Smooth muscle cell (in vitro differentiated cells): ENCODE measurements around the gene RABGAP1L. TPM values are rescaled to one million over a fixed set of nuclear protein-coding genes. Genes with fewer than 3 reads are reported as not detected.

Experiments
- DNase-seq: peaks from one replicate; lab custom pipeline; 2025; ENCODE audit not compliant: unreplicated experiment; lab: John Stamatoyannopoulos, UW
- H2AFZ ChIP-seq: fragments of 200-600 bp; sonication (generic); 2 replicates; pipeline ENCODE4 v1.6.0; 2016; ENCODE audit warnings: antibody characterized with exemption, low read depth, mild to moderate bottlenecking
- H3F3A ChIP-seq: fragments of 200-600 bp; sonication (generic); 2 replicates; pipeline ENCODE4 v1.6.0; 2017; ENCODE audit warnings: antibody characterized with exemption, low read depth
- H3K27ac ChIP-seq: fragments of 200-600 bp; sonication (generic); 2 replicates; pipeline ENCODE4 v1.5.1; 2016; ENCODE audit warnings: low read depth, mild to moderate bottlenecking
- H3K27me3 ChIP-seq: fragments of 200-600 bp; sonication (generic); 2 replicates; pipeline ENCODE4 v1.6.1; 2016; ENCODE audit warnings: low read depth, mild to moderate bottlenecking
- H3K36me3 ChIP-seq: fragments of 200-600 bp; sonication (generic); 2 replicates; pipeline ENCODE4 v1.5.1; 2016; ENCODE audit warnings: low read depth
- H3K4me1 ChIP-seq: fragments of 200-600 bp; sonication (generic); 2 replicates; pipeline ENCODE4 v1.5.1; 2016; ENCODE audit warnings: low read depth
- H3K4me2 ChIP-seq: fragments of 200-600 bp; sonication (generic); 2 replicates; pipeline ENCODE4 v1.6.0; 2016; ENCODE audit warnings: mild to moderate bottlenecking
- H3K4me3 ChIP-seq: fragments of 200-600 bp; sonication (generic); 2 replicates; pipeline ENCODE4 v1.5.1; 2016; ENCODE audit warnings: mild to moderate bottlenecking
- H3K79me2 ChIP-seq: fragments of 200-600 bp; sonication (generic); 2 replicates; pipeline ENCODE4 v1.6.0; 2016; ENCODE audit warnings: low read depth, mild to moderate bottlenecking
- H3K9ac ChIP-seq: fragments of 200-600 bp; sonication (generic); 2 replicates; pipeline ENCODE4 v1.6.0; 2016; ENCODE audit warnings: low read depth
- H3K9me3 ChIP-seq: fragments of 200-600 bp; sonication (generic); replicated peaks from 2 replicates; pipeline ENCODE4 v1.5.1; 2016; ENCODE audit warnings: low read depth
- H4K20me1 ChIP-seq: fragments of 200-600 bp; sonication (generic); 2 replicates; pipeline ENCODE4 v1.6.0; 2016; ENCODE audit warnings: low read depth
- CTCF ChIP-seq: fragments of 200-600 bp; sonication (generic); IDR thresholded peaks from 2 replicates; pipeline ENCODE4 v1.5.1; 2017; ENCODE audit warnings: borderline replicate concordance, mild to moderate bottlenecking, antibody characterized with exemption; ENCODE audit not compliant: insufficient read depth, poor library complexity, severe bottlenecking
- WGBS: methylation state at CpG from one replicate; pipeline ENCODE4 v1.1.7; 2016; ENCODE audit warnings: low lambda C conversion rate; 5-methylcytosine and 5-hydroxymethylcytosine counted together
- polyA plus RNA-seq: library from polyadenylated mRNA; unstranded; fragments of >200 nt; fragmentation: Nextera tagmentation; extraction: Ambion mirVana; gene quantifications from 2 replicates; pipeline ENCODE4 v1.2.1, GENCODE V29; 2016
- total RNA-seq: library from RNA; depleted of rRNA; stranded (reverse); fragments of >200 nt; gene quantifications from 2 replicates; pipeline ENCODE4 v1.2.3, GENCODE V29; 2014

Gene RABGAP1L
- total and polyA plus RNA-seq, 2 experiments from 2014 or later = 4.8 to 24.7 TPM

- Histone ChIP-seq H3K27me3 (peaks cover 6% of the 10 kb centered on the region), H3F3A (no peaks in the 10 kb centered on the region), H2AFZ (no peak overlapping the region), H3K27ac (peak overlapping the region; percentile 95), H3K9ac (peak overlapping the region; percentile 61), H3K79me2 (no peaks in the 10 kb centered on the region), H3K4me2 (no peak overlapping the region), H3K36me3 (no peaks in the 10 kb centered on the region), H3K4me1 (peaks cover 36% of the 10 kb centered on the region), H4K20me1 (no peaks in the 10 kb centered on the region), H3K9me3 (no peaks in the 10 kb centered on the region), H3K4me3 (no peak overlapping the region)
- no peak for DNase-seq
- TF ChIP-seq CTCF = no peak
- whole genome bisulfite sequencing = 54% methylated on average over 2 of the region's 2 CpGs
Observed at GRCh38 chr1:174872615-174873058, 713.3 kb downstream of the RABGAP1L start.

GRCh38 chr1:174874331-174875053 is 715.2 kb downstream of the RABGAP1L start:
- Histone ChIP-seq H3K27ac (peak overlapping the region; percentile 45), H3K27me3 (peaks cover 6% of the 10 kb centered on the region), H3F3A (no peaks in the 10 kb centered on the region), H3K4me1 (peaks cover 36% of the 10 kb centered on the region), H2AFZ (no peak overlapping the region), H3K9ac (no peak overlapping the region), H3K9me3 (no peaks in the 10 kb centered on the region), H3K4me2 (peak overlapping the region; percentile 63), H4K20me1 (no peaks in the 10 kb centered on the region), H3K79me2 (no peaks in the 10 kb centered on the region), H3K4me3 (peak overlapping the region; percentile 25), H3K36me3 (no peaks in the 10 kb centered on the region)
- TF ChIP-seq CTCF = no peak
- DNase-seq = no peak
- WGBS = 11% methylated on average over 11 of the region's 11 CpGs

- H3K4me2 ChIP-seq = peak overlapping the region; percentile 63
- H3K9me3 ChIP-seq = no peaks in the 10 kb centered on the region
- peak overlapping the region; percentile 45 for H3K27ac ChIP-seq
- H2AFZ ChIP-seq = no peak overlapping the region
- H3K79me2 ChIP-seq = no peaks in the 10 kb centered on the region
- H3F3A ChIP-seq = no peaks in the 10 kb centered on the region
- H3K4me3 ChIP-seq = peak overlapping the region; percentile 25
- H3K27me3 ChIP-seq = peaks cover 6% of the 10 kb centered on the region
- no peak overlapping the region for H3K9ac ChIP-seq
- no peak for TF ChIP-seq CTCF
- DNase-seq = no peak
- peaks cover 36% of the 10 kb centered on the region for H3K4me1 ChIP-seq
- WGBS = 14% methylated on average over 4 of the region's 4 CpGs
- H4K20me1 ChIP-seq = no peaks in the 10 kb centered on the region
- no peaks in the 10 kb centered on the region for H3K36me3 ChIP-seq
Observed at GRCh38 chr1:174875306-174875705, 716.0 kb downstream of the RABGAP1L start.
